SW480 (cell line): ENCODE data around the gene ZNF646.
A peak's percentile ranks its signal among the peaks of the same experiment; 100 is the strongest.
"Not testable (repeated sequence)": the region's sequence is repeated elsewhere in the genome, so short reads cannot be mapped to it uniquely, and the experiment has no call there.

ENCODE experiments used
- DNase-seq: peaks from one replicate; pipeline ENCODE4 v3.0.0-alpha.2; 2016; ENCODE audit warnings: low spot score

ZNF646 gene

GRCh38 chr16:31084584-31085302, 10.5 kb downstream of the ZNF646 start:
- no peak for DNase-seq

GRCh38 chr16:31085411-31085810, 11.2 kb downstream of the ZNF646 start:
- no peak for DNase-seq

GRCh38 chr16:31085873-31086628, 11.8 kb downstream of the ZNF646 start:
- no peak for DNase-seq

- no peak for DNase-seq
Observed at GRCh38 chr16:31086629-31086906, 12.3 kb downstream of the ZNF646 start.

DNA sequence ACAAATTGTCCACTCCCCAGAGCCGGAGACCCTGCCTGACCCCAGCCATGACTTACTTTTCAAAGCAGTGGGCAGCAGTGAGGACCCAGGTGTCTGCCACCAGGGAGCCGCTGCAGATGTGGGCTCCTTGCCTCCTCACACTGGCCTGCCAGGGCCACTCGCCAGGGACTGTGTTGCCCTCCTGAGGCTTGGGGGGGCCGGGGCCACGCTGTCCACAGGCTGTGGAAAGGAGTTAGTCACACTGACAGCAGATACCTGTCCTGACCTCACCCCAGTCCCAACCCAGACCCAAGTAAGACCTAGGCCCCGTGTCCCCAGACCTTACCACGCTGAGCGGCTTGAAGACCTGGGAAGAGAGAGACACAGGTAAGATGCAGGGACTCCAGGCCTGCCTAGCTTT, 13.3 kb downstream of the ZNF646 start:
- DNase-seq, result no peak

DNA sequence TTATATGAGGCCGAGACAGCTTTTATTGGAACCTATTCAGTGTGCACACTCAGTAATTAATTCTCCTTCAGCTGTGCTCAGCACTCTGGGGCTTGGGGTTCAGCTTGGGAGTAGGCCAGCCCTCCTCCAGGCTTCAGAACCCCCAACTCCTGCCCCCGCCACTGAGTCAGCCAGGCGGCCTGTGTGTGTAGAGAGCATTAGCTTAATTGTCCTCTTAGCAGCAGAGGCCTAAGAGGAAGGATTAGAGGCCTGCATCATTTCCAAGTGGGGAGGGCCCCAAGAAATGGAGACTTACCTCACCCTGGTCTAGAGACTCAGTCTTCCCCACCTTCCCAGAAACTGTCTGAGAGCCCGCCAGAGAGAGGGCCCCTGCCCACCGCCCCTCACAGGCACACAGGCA, 13.7 kb downstream of the ZNF646 start:
- no peak for DNase-seq

DNA sequence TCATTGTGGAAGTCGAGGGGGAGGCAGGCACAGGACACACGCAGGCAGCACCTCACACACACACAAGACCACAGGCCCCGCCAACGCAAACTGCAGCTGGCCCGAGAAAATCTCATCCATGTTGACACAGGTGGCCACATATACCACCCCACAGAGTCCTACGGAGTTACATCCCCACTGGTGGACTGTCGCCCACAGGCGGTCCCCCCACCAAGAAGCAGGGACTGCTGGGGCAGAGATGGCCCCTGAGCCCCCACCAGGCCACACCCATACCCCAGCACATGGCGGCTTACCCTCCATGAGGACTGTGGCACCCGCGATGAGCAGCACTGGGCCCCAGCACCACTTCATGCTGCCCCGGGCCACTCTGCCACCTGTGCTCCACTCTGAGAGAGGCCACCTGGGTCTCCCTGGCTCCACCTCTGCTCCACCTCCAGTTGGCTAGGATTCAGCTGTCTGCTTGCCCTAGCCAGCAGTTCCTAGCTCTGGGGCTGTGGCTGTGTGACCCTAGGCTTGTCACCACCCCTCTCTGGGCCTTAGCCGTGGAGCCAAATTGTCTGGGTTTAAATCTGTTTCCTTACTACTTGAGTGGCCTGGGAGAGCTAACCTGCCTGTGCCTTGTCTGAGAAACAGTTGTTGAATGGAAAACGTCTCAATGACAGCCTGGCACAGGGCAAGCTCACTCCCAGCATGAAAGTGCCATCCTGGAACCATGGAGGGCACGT, 14.4 kb downstream of the ZNF646 start, which contains the start of gene PRSS53:
PRSS53 (minus strand) TSS at position 485 of the 725 bp plus-strand sequence; CDS start at position 351, 134 bp downstream.
- no peak for DNase-seq

GRCh38 chr16:31089199-31089598, 15.0 kb downstream of the ZNF646 start:
- no peak for DNase-seq

- DNase-seq, result no peak
Observed at GRCh38 chr16:31090540-31090939, 16.3 kb downstream of the ZNF646 start.

DNA sequence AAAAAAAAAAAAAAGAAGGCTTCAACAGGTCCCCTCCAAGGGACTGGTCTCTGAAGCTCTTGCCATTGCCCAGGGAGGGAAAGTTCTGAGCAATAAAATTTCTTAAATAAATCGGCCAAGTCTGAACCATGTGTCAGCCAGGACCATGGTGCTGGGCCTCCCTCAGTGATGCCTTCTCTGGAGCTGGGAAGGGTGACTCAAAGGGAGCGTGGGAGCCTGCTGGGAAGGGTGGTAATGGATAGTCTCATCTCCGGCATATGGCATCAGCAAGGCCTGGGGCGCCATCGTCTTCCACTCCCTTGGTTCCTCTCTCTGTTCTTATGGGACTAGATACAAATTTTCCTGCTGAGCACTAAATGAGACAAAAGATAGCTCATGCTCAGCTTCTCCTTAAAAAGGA, 18.1 kb downstream of the ZNF646 start:
- DNase-seq, result no peak

DNA sequence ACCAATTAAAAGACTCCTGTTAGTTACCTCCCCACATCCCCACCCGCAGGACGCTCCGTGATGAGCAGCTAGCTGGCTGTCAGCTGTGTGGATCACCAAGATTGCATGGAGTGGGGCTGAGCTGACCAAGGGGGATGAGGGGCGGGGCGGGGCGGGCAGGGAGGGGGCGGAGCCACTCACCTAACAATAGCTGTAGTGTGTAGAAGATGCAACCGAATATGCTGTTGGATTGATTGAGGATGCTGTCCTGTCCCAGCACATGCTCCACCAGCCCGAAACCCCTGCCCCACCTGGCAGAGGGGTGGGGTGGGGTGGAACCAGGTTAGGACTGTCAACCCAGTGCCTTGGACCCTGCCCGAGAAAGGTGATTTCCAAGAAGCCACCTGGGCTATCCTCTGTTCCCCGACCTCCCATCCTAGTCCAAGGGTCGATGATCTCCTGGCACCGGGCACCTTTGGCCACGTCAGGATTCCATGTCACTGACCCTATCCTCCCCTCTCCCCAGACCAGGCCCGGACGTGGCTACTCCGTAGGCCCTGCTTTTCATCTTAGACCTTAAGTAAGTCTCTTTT, 19.0 kb downstream of the ZNF646 start:
- peak; percentile 74 for DNase-seq

GRCh38 chr16:31094088-31094423, 19.8 kb downstream of the ZNF646 start:
- peak; percentile 17 for DNase-seq

- DNase-seq, result peak; percentile 97
Observed at GRCh38 chr16:31094424-31095120, 20.4 kb downstream of the ZNF646 start, which contains the start of gene VKORC1. Gene VKORC1, minus strand, starts transcription at chr16:31094797. Its CDS starts 68 bp downstream, at chr16:31094729.

- DNase-seq, result no peak
Observed at GRCh38 chr16:31099860-31100638, 25.8 kb downstream of the ZNF646 start.

- DNase-seq, result not testable (repeated sequence)
Observed at GRCh38 chr16:31100876-31101641, 26.8 kb downstream of the ZNF646 start.

DNA sequence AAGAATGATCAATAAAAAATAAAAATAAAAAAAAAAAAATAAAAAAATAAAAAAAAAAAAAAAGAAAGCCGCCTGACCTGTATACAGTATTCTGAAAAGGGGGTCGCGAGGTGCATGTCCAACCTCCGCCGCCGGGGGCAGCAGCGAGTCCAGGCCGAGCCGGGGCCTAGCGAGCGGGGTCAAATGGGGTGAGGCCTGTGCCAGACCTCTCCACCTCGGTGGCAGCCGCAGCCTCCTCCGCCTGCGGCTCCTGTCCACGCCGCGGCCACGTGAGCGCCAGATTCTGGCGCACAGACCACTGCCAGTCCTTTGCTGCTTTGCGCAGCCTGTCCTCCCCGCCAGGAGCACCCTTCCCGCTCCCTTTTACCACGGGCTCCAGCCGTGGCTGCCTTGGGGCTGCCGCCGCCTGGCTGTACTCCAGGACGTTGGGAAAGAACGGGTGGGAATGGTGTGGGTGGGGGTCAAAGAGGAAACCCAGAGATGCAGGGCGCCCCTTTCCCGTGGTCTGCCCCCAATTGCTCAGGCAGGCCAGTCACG, 31.5 kb downstream of the ZNF646 start:
- peak; percentile 47 for DNase-seq

GRCh38 chr16:31106509-31107464, 32.6 kb downstream of the ZNF646 start:
- no peak for DNase-seq

- no peak for DNase-seq
Observed at GRCh38 chr16:31107465-31107867, 33.2 kb downstream of the ZNF646 start.
